K562 (cell line): Measurements from ENCODE around the gene HSD17B1. TPM values are rescaled to one million over a fixed set of nuclear protein-coding genes. Genes with fewer than 3 reads are reported as not detected.
A peak's percentile ranks its signal among the peaks of the same experiment; 100 is the strongest.

Experiments used
- AFF4 ChIP-seq: sonication (generic); formaldehyde crosslinking; IDR thresholded peaks from 2 replicates; pipeline ENCODE4 v1.8.0; 2023; ENCODE audit warnings: mild to moderate bottlenecking, missing genetic modification reagents
- CBFB ChIP-seq: sonication (generic); formaldehyde crosslinking; IDR thresholded peaks from 2 replicates; pipeline ENCODE4 v1.4.0; 2020; ENCODE audit warnings: mild to moderate bottlenecking, missing genetic modification reagents
- CBX8 ChIP-seq: fragments of 200-600 bp; sonication (generic); IDR thresholded peaks from 2 replicates; pipeline ENCODE4 v1.6.1; 2012; ENCODE audit warnings: borderline replicate concordance, mixed run types, low read depth, mild to moderate bottlenecking, moderate library complexity, mixed read lengths, low read length, control low read depth, inconsistent platforms; ENCODE audit not compliant: poor library complexity, severe bottlenecking; ENCODE audit errors: extremely low read depth
- GMEB1 ChIP-seq: fragments of 250-450 bp; sonication (Bioruptor Pico); IDR thresholded peaks from 2 replicates; pipeline ENCODE4 v1.4.0; 2020; ENCODE audit warnings: mild to moderate bottlenecking
- GTF2A2 ChIP-seq: IDR thresholded peaks from 2 replicates; pipeline ENCODE4 v1.6.1; 2016; ENCODE audit warnings: mild to moderate bottlenecking, missing genetic modification characterization, missing compliant biosample characterization
- HDAC3 ChIP-seq: fragments of 450-650 bp; IDR thresholded peaks from 2 replicates; pipeline ENCODE4 v1.6.1; 2018; ENCODE audit warnings: borderline replicate concordance, mild to moderate bottlenecking, moderate library complexity; ENCODE audit not compliant: partially characterized antibody
- HNRNPL ChIP-seq: fragments of 200-400 bp; formaldehyde crosslinking; IDR thresholded peaks from 2 replicates; pipeline ENCODE4 v1.6.1; 2017; ENCODE audit warnings: low read depth, mild to moderate bottlenecking, low read length
- IRF1 ChIP-seq: sonication (generic); formaldehyde crosslinking; IDR thresholded peaks from 2 replicates; pipeline ENCODE4 v1.8.0; 2022; ENCODE audit warnings: missing genetic modification reagents, mild to moderate bottlenecking, borderline replicate concordance
- JUN ChIP-seq, 2 experiments: sonication (generic) in 1 of 2; formaldehyde crosslinking in 1 of 2; IDR thresholded peaks; 2 replicates each; pipeline versions ENCODE4 v1.6.1 to v1.8.0; 2012 to 2022; ENCODE audit warnings: borderline replicate concordance in 2 of 2, mild to moderate bottlenecking in 2 of 2, improper control_type of control experiment in 1 of 2, low read depth in 1 of 2, low read length in 1 of 2, missing genetic modification reagents in 1 of 2
- PHF21A ChIP-seq: fragments of 450-650 bp; IDR thresholded peaks from 2 replicates; pipeline ENCODE4 v1.6.1; 2017; ENCODE audit warnings: low read depth, borderline replicate concordance
- POLR2G ChIP-seq: fragments of 200-400 bp; formaldehyde crosslinking; IDR thresholded peaks from 2 replicates; pipeline ENCODE4 v1.6.1; 2017; ENCODE audit warnings: low read depth, mild to moderate bottlenecking, antibody characterized with exemption, low read length, moderate library complexity
- POU5F1 ChIP-seq: fragments of 150-350 bp; IDR thresholded peaks from 2 replicates; pipeline ENCODE4 v1.6.1; 2014; ENCODE audit warnings: borderline replicate concordance, low read length, low read depth, mild to moderate bottlenecking; ENCODE audit not compliant: partially characterized antibody
- RBM39 ChIP-seq: fragments of 200-400 bp; formaldehyde crosslinking; optimal IDR thresholded peaks from 2 replicates; pipeline ENCODE3; 2018; ENCODE audit warnings: low read depth, low read length
- SAFB ChIP-seq: fragments of 200-400 bp; formaldehyde crosslinking; IDR thresholded peaks from 2 replicates; pipeline ENCODE4 v1.6.1; 2017; ENCODE audit warnings: low read depth, low read length, borderline replicate concordance
- SMARCE1 ChIP-seq: fragments of 450-650 bp; IDR thresholded peaks from 2 replicates; pipeline ENCODE4 v1.7.1; 2016; ENCODE audit warnings: mild to moderate bottlenecking
- ZBTB17 ChIP-seq: fragments of 450-650 bp; formaldehyde crosslinking; IDR thresholded peaks from 2 replicates; pipeline ENCODE4 v1.4.0; 2020; ENCODE audit warnings: mild to moderate bottlenecking
- ZKSCAN3 ChIP-seq: fragments of 250-450 bp; sonication (Bioruptor Pico); IDR thresholded peaks from 2 replicates; pipeline ENCODE4 v1.4.0; 2020
- ZNF354B ChIP-seq: fragments of 250-450 bp; sonication (Bioruptor Pico); IDR thresholded peaks from 2 replicates; pipeline ENCODE4 v1.4.0; 2020
- ZNF589 ChIP-seq: fragments of 200-800 bp; sonication (Bioruptor generic); IDR thresholded peaks from 2 replicates; pipeline ENCODE4 v1.6.1; 2016; ENCODE audit warnings: low read depth, missing genetic modification characterization, missing compliant biosample characterization
- ZNF655 ChIP-seq: fragments of 250-450 bp; sonication (Bioruptor Pico); IDR thresholded peaks from 2 replicates; pipeline ENCODE4 v1.5.0; 2021
- polyA plus RNA-seq, 8 experiments: library from polyadenylated mRNA; depleted of rRNA in 4 of 8; stranded (reverse) in 5 of 8; unstranded in 3 of 8; fragments of >200 nt; fragmentation: Nextera tagmentation in 2 of 8; fragmentation: Illumina TruSeq in 1 of 8; extraction: Ambion mirVana in 2 of 8; extraction: Trizol in 1 of 8; gene quantifications; 2 replicates each; pipeline versions ENCODE4 v1.2.1 to v1.2.3, GENCODE V29; 2011 to 2014; ENCODE audit warnings: inconsistent platforms in 1 of 8, missing spikeins in 1 of 8
- total RNA-seq, 7 experiments: library from RNA; depleted of rRNA in 6 of 7; stranded (reverse); fragments of >200 nt in 6 of 7; fragmentation: Illumina TruSeq in 2 of 7; extraction: Trizol in 2 of 7; gene quantifications; 2 replicates each; pipeline versions ENCODE4 v1.2.1 to v1.2.3, GENCODE V29; 2011 to 2021; ENCODE audit warnings: low replicate concordance in 1 of 7

HSD17B1 gene
- total and polyA plus RNA-seq, 9 of the 15 experiments (the other 6 are each of a cell fraction or from before 2014, with no cell fraction given), result 0.55 to 21.1 (median 3.6) TPM

GRCh38 chr17:42553161-42553818 is 567 bp downstream of the HSD17B1 start (continued):
- TF ChIP-seq GMEB1, result 0 out of 2 replicates have a peak, but pooled peaks have one; percentile 22
- peak; percentile 16; the same call in 1 of the 2 replicates for TF ChIP-seq JUN (IDR thresholded peaks at IDR 0.05; ENCODE audit: borderline replicate concordance, low read depth, low read length)
- TF ChIP-seq JUN (CRISPR knock-in tag; IDR thresholded peaks at IDR 0.05; ENCODE audit: borderline replicate concordance), result no peak
- 0 out of 2 replicates have a peak, but pooled peaks have one; percentile 46 for TF ChIP-seq HNRNPL
- TF ChIP-seq ZBTB17 (CRISPR knock-in tag), result no peak
- no peak for TF ChIP-seq CBX8
- TF ChIP-seq POU5F1, result no peak
- 0 out of 2 replicates have a peak, but pooled peaks have one; percentile 25 for TF ChIP-seq ZNF589 (CRISPR knock-in tag)
- no peak for TF ChIP-seq ZKSCAN3 (CRISPR knock-in tag)
- no peak for TF ChIP-seq ZNF354B
- peak; percentile 67; the same call in 1 of the 2 replicates for TF ChIP-seq SAFB
- no peak for TF ChIP-seq CBFB
- TF ChIP-seq RBM39, result no peak
- no peak for TF ChIP-seq SMARCE1
- no peak for TF ChIP-seq ZNF655 (CRISPR knock-in tag)
- no peak for TF ChIP-seq IRF1 (CRISPR knock-in tag)
- no peak for TF ChIP-seq GTF2A2 (tag)
- no peak for TF ChIP-seq HDAC3
- TF ChIP-seq POLR2G, result peak; percentile 69
- no peak for TF ChIP-seq PHF21A
- no peak for TF ChIP-seq AFF4 (CRISPR knock-in tag)
